ENCODE results near the gene ADGRL1.

ADGRL1 gene

DNA sequence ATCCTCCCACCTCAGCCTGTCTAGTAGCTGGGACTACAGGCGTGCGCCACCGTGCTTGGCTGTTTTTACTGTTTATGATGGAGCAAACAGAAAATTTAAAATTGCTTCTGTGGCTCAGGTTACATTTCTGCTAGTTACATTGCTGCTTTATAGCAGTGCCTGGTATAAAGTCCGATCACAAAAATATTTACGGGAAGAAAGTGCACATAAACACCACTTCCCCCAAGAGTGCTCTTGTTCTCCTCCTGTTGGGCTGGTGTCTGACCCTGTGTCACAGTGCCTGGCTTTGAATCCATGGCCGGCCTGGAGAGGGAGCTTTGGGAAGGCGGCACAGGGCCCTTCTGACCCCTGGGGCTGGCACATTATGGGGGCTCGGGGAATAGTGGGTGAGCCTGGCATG lies 100.3 kb downstream of the ADGRL1 start:
- CTCF ChIA-PET, result no interaction called here

DNA sequence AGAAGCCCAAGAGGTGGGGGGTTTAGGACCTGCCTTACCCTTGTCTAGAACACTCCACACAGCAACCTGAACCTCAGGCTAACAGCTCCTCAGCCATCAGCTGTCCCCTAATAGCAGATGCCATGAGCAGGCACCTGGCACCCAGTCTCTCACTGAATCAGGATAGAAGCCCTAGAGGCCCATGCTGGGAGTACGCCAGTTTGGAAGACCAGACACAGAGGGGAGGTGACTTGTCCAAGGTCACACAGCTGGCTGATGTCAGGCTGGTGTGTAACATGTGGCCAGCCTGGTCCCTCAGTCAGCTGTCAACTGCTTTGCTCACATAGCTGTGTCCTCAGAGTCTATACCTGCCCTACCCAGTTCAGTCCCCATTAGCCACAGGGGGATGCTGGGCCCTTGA lies 102.7 kb downstream of the ADGRL1 start:
- no peak for DNase-seq (ENCODE audit: extremely low spot score)
- TF ChIP-seq SUZ12 (IDR thresholded peaks at IDR 0.05) (no peak), ZNF384 (IDR thresholded peaks at IDR 0.05) (no peak), LEF1 (IDR thresholded peaks at IDR 0.05; ENCODE audit: borderline replicate concordance) (no peak), HDGF (IDR thresholded peaks at IDR 0.05; ENCODE audit: borderline replicate concordance) (no peak), FOXA1 (IDR thresholded peaks at IDR 0.05) (no peak), ARNT (IDR thresholded peaks at IDR 0.05) (no peak), TARDBP (IDR thresholded peaks at IDR 0.05) (no peak), SP1 (IDR thresholded peaks at IDR 0.05) (no peak), BHLHE40 (IDR thresholded peaks at IDR 0.05; ENCODE audit: borderline replicate concordance) (no peak), CTBP1 (IDR thresholded peaks at IDR 0.05; ENCODE audit: borderline replicate concordance) (no peak), ELF4 (IDR thresholded peaks at IDR 0.05) (no peak), L3MBTL2 (conservative IDR thresholded peaks at IDR 0.05) (no peak), NFRKB (IDR thresholded peaks at IDR 0.05) (no peak), FOXM1 (IDR thresholded peaks at IDR 0.05; ENCODE audit: borderline replicate concordance) (no peak)
- TF ChIP-seq, protein P1, sequence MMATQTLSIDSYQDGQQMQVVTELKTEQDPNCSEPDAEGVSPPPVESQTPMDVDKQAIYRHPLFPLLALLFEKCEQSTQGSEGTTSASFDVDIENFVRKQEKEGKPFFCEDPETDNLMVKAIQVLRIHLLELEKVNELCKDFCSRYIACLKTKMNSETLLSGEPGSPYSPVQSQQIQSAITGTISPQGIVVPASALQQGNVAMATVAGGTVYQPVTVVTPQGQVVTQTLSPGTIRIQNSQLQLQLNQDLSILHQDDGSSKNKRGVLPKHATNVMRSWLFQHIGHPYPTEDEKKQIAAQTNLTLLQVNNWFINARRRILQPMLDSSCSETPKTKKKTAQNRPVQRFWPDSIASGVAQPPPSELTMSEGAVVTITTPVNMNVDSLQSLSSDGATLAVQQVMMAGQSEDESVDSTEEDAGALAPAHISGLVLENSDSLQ (IDR thresholded peaks at IDR 0.05), result no peak
- ChIA-PET CTCF (no interaction called here), POLR2A (interaction anchor here (0.9 to 1.9 kb wide), 2 partner anchors 9 to 33 kb away, joined by 3 to 5 read pairs; partner anchors contain the start of gene ASF1B)

More for the DNA sequence above, 100.3 kb downstream of the ADGRL1 start:
- DNase-seq (ENCODE audit: extremely low spot score), result no peak
- POLR2A ChIA-PET, result no interaction called here
- TF ChIP-seq ELF4 (IDR thresholded peaks at IDR 0.05) (no peak), FOXK2 (IDR thresholded peaks at IDR 0.05) (no peak), CTBP1 (IDR thresholded peaks at IDR 0.05; ENCODE audit: borderline replicate concordance) (no peak), TARDBP (IDR thresholded peaks at IDR 0.05) (no peak), FOXA1 (IDR thresholded peaks at IDR 0.05) (no peak), SUZ12 (IDR thresholded peaks at IDR 0.05) (no peak), LEF1 (IDR thresholded peaks at IDR 0.05; ENCODE audit: borderline replicate concordance) (no peak), SP1 (IDR thresholded peaks at IDR 0.05) (no peak)
- TF ChIP-seq, protein P1 (IDR thresholded peaks at IDR 0.05), result no peak

DNA sequence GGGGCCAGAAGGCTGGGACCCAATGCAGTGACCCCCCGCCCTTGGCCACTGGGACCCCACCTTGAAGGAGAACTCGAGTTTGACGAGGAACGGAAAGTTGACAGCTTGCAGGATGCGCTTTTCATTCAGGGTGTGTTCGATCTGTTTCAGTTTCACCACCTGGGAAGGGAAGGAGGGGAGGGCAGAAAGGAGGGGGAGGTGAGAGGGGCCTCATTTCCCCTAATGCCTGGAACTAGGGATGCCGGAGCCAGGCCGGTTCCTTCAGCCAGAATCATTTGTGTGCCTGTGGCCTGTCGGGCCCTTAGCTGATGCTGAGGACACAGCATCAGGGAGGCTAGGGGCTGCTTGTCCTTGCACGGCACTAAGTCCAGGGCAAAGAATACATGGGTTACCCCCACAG lies 103.2 kb downstream of the ADGRL1 start:
- ChIA-PET POLR2A (interaction anchor here (1.9 kb wide), 1 partner anchor 34 kb away, joined by 5 read pairs; the partner anchor contains the start of gene ASF1B), CTCF (no interaction called here)

DNA sequence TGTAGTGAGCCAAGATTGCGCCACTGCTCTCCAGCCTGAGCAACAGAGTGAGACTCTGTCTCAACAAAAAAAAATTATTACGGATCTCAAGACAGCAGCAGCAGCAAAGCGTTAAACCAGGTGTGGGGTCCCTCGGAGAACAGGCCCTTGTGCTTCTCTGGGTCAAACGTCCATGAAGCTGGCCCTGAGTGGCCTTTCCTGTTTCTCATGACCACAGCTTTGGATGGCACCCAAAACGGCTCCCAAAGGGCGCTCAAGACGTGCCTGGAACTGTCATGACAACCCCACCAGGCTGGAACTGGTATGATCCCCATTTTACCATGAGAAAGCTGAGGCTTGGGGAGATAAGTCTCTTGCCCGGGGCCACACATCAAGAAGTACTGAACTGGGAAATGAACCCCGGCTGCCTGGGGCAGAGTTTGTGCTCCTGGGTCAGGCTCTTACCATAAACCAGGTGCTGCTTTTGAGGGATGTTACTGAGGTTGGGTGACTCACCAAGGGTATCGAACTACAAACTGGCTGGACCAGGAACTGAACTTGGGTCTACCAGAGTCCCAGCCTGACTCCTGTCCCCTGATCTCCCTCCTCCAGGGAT lies 103.8 kb downstream of the ADGRL1 start:
- TF ChIP-seq, protein P1 (IDR thresholded peaks at IDR 0.05), result no peak
- no peak for TF ChIP-seq SUZ12 (IDR thresholded peaks at IDR 0.05)
- no peak for TF ChIP-seq SP1 (IDR thresholded peaks at IDR 0.05)
- no peak for TF ChIP-seq NFRKB (IDR thresholded peaks at IDR 0.05)
- TF ChIP-seq ZNF384 (IDR thresholded peaks at IDR 0.05), result no peak
- no peak for TF ChIP-seq L3MBTL2 (conservative IDR thresholded peaks at IDR 0.05)
- no peak for TF ChIP-seq HDGF (IDR thresholded peaks at IDR 0.05; ENCODE audit: borderline replicate concordance)
- TF ChIP-seq TARDBP (IDR thresholded peaks at IDR 0.05), result no peak
- no peak for TF ChIP-seq FOXM1 (IDR thresholded peaks at IDR 0.05; ENCODE audit: borderline replicate concordance)
- no peak for TF ChIP-seq CTBP1 (IDR thresholded peaks at IDR 0.05; ENCODE audit: borderline replicate concordance)
- TF ChIP-seq ARNT (IDR thresholded peaks at IDR 0.05), result no peak
- no peak for TF ChIP-seq FOXA1 (IDR thresholded peaks at IDR 0.05)
- ChIA-PET POLR2A (no interaction called here), CTCF (no interaction called here)
- no peak for DNase-seq (ENCODE audit: extremely low spot score)

More for the DNA sequence above, 103.2 kb downstream of the ADGRL1 start:
- DNase-seq (ENCODE audit: extremely low spot score), result no peak
- TF ChIP-seq SP1 (IDR thresholded peaks at IDR 0.05), result no peak
- no peak for TF ChIP-seq ARNT (IDR thresholded peaks at IDR 0.05)
- no peak for TF ChIP-seq FOXK2 (IDR thresholded peaks at IDR 0.05)
- TF ChIP-seq, protein P1 (IDR thresholded peaks at IDR 0.05), result no peak
- TF ChIP-seq L3MBTL2 (conservative IDR thresholded peaks at IDR 0.05), result no peak
- no peak for TF ChIP-seq BHLHE40 (IDR thresholded peaks at IDR 0.05; ENCODE audit: borderline replicate concordance)
- TF ChIP-seq TARDBP (IDR thresholded peaks at IDR 0.05), result no peak
- TF ChIP-seq FOXA1 (IDR thresholded peaks at IDR 0.05), result no peak
- TF ChIP-seq NFRKB (IDR thresholded peaks at IDR 0.05), result no peak
- no peak for TF ChIP-seq HDGF (IDR thresholded peaks at IDR 0.05; ENCODE audit: borderline replicate concordance)
- no peak for TF ChIP-seq FOXM1 (IDR thresholded peaks at IDR 0.05; ENCODE audit: borderline replicate concordance)
- no peak for TF ChIP-seq ELF4 (IDR thresholded peaks at IDR 0.05)
- TF ChIP-seq SUZ12 (IDR thresholded peaks at IDR 0.05), result no peak
- no peak for TF ChIP-seq CTBP1 (IDR thresholded peaks at IDR 0.05; ENCODE audit: borderline replicate concordance)
- no peak for TF ChIP-seq LEF1 (IDR thresholded peaks at IDR 0.05; ENCODE audit: borderline replicate concordance)

DNA sequence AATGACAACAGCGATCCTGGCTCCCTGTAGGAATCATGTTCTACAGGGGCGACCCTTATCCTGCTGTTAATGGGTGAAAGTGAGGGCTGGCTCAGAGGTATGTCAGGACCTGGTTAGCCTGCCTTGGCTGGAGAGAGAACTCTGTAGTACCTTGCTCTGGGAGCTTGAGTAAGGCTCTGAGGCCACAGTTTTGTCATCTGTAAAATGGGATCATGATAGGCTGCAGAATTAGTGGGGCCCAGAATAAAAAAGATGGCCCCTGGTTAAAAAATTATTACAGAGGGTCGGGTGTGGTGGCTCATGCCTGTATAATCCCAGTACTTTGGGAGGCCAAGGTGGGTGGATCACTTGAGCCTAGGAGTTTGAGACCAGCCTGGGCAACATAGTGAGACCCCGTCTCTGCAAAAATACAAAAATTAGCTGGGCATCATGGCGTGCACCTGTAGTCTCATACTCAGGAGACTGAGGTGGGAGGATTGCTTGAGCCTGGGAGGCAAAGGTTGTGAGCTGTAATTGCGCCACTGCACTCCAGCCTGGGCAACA lies 104.9 kb downstream of the ADGRL1 start:
- DNase-seq (ENCODE audit: extremely low spot score), result no peak
- CTCF ChIA-PET, result no interaction called here
- POLR2A ChIA-PET, result interaction anchor here (0.8 kb wide), 1 partner anchor 36 kb away, joined by 3 read pairs; the partner anchor contains the start of gene ASF1B
- TF ChIP-seq NFRKB (IDR thresholded peaks at IDR 0.05) (no peak), ELF4 (IDR thresholded peaks at IDR 0.05) (no peak), L3MBTL2 (conservative IDR thresholded peaks at IDR 0.05) (no peak), TARDBP (IDR thresholded peaks at IDR 0.05) (no peak), HDGF (IDR thresholded peaks at IDR 0.05; ENCODE audit: borderline replicate concordance) (no peak), FOXA1 (IDR thresholded peaks at IDR 0.05) (no peak), FOXK2 (IDR thresholded peaks at IDR 0.05) (no peak), FOXM1 (IDR thresholded peaks at IDR 0.05; ENCODE audit: borderline replicate concordance) (no peak), SUZ12 (IDR thresholded peaks at IDR 0.05) (no peak)
- TF ChIP-seq, protein P1 (IDR thresholded peaks at IDR 0.05), result no peak

Data from HEK293T (cell line).